CD14-positive monocyte (primary cell): ENCODE data around the gene CCDC13. TPM values are rescaled to one million over a fixed set of nuclear protein-coding genes. Genes with fewer than 3 reads are reported as not detected.

Source experiments
- DNase-seq, 3 donors: peaks; one replicate each; pipeline ENCODE4 v3.0.0-alpha.2; 2011 to 2022
- H2AFZ ChIP-seq: 2 replicates; pipeline ENCODE4 v1.6.0; 2012; ENCODE audit warnings: mild to moderate bottlenecking, low read depth, low read length, inconsistent platforms; ENCODE audit not compliant: insufficient read depth, poor library complexity, severe bottlenecking
- H3K27ac ChIP-seq, 2 donors: 1 replicate in 1 of 2; 2 replicates in 1 of 2; pipeline ENCODE4 v1.5.1; 2012 to 2013; ENCODE audit warnings: low read length in 2 of 2, control low read depth in 1 of 2, inconsistent platforms in 1 of 2, low read depth in 1 of 2, mild to moderate bottlenecking in 1 of 2
- H3K27me3 ChIP-seq, 2 donors: one replicate each; pipeline versions ENCODE4 v1.6.0 to v1.6.1; 2011 to 2013; ENCODE audit warnings: low read length in 2 of 2; ENCODE audit not compliant: control insufficient read depth in 2 of 2, insufficient read depth in 2 of 2
- H3K36me3 ChIP-seq, 2 donors: replicated peaks in 1 of 2; 1 replicate in 1 of 2; 2 replicates in 1 of 2; pipeline versions ENCODE4 v1.5.1 to v1.6.1; 2012 to 2013; ENCODE audit warnings: low read length in 2 of 2, control low read depth in 1 of 2, inconsistent platforms in 1 of 2, mild to moderate bottlenecking in 1 of 2; ENCODE audit not compliant: insufficient read depth in 2 of 2, control insufficient read depth in 1 of 2
- H3K4me1 ChIP-seq, 2 donors: 1 replicate in 1 of 2; 2 replicates in 1 of 2; pipeline versions ENCODE4 v1.5.1 to v1.6.1; 2012 to 2013; ENCODE audit warnings: low read length in 2 of 2, control low read depth in 1 of 2, inconsistent platforms in 1 of 2, mild to moderate bottlenecking in 1 of 2, moderate library complexity in 1 of 2; ENCODE audit not compliant: insufficient read depth in 2 of 2, control insufficient read depth in 1 of 2
- H3K4me2 ChIP-seq: replicated peaks from 2 replicates; pipeline ENCODE3; 2012; ENCODE audit warnings: low read length, moderate library complexity, mild to moderate bottlenecking; ENCODE audit not compliant: poor library complexity, severe bottlenecking; ENCODE audit errors: extremely low read depth
- H3K4me3 ChIP-seq, 3 experiments: fragments of 200-600 bp in 1 of 3; sonication (generic) in 1 of 3; replicated peaks in 1 of 3; 1 replicate in 2 of 3; 2 replicates in 1 of 3; pipeline ENCODE4 v1.5.1; 2011 to 2013; ENCODE audit warnings: low read length in 3 of 3, mild to moderate bottlenecking in 3 of 3, control low read depth in 2 of 3, low read depth in 2 of 3, inconsistent platforms in 1 of 3, moderate library complexity in 1 of 3
- H3K79me2 ChIP-seq: 2 replicates; pipeline ENCODE4 v1.6.0; 2012; ENCODE audit warnings: mild to moderate bottlenecking, control low read depth, inconsistent platforms, low read length, moderate library complexity; ENCODE audit not compliant: insufficient read depth
- H3K9ac ChIP-seq: 2 replicates; pipeline ENCODE4 v1.6.0; 2017; ENCODE audit warnings: low read length, mild to moderate bottlenecking; ENCODE audit not compliant: insufficient read depth, poor library complexity, severe bottlenecking
- H3K9me3 ChIP-seq, 2 donors: replicated peaks in 1 of 2; 1 replicate in 1 of 2; 2 replicates in 1 of 2; pipeline versions ENCODE4 v1.5.1 to v1.6.1; 2012 to 2013; ENCODE audit warnings: low read length in 2 of 2, control low read depth in 1 of 2; ENCODE audit not compliant: control insufficient read depth in 1 of 2, insufficient read depth in 1 of 2
- H4K20me1 ChIP-seq: 2 replicates; pipeline ENCODE4 v1.6.0; 2012; ENCODE audit warnings: mild to moderate bottlenecking, low read length, control low read depth, moderate library complexity; ENCODE audit not compliant: insufficient read depth
- H3K27ac Mint-ChIP-seq, 7 donors: one replicate each; pipeline ENCODE4 v1.8.0; 2020; ENCODE audit warnings: mild to moderate bottlenecking in 7 of 7, mixed read lengths in 7 of 7, moderate library complexity in 6 of 7, inconsistent platforms in 2 of 7
- H3K27me3 Mint-ChIP-seq, 3 donors: one replicate each; pipeline ENCODE4 v1.8.0; 2021 to 2022; ENCODE audit warnings: low read depth in 3 of 3, mild to moderate bottlenecking in 3 of 3, mixed read lengths in 3 of 3, moderate library complexity in 3 of 3, inconsistent platforms in 1 of 3
- H3K36me3 Mint-ChIP-seq, 2 donors: one replicate each; pipeline ENCODE4 v1.8.0; 2020; ENCODE audit warnings: mixed read lengths in 2 of 2, inconsistent platforms in 1 of 2, mild to moderate bottlenecking in 1 of 2
- H3K4me1 Mint-ChIP-seq: one replicate; pipeline ENCODE4 v1.8.0; 2020; ENCODE audit warnings: mild to moderate bottlenecking, mixed read lengths
- H3K4me3 Mint-ChIP-seq, 2 donors: one replicate each; pipeline ENCODE4 v1.8.0; 2020; ENCODE audit warnings: mild to moderate bottlenecking in 2 of 2, mixed read lengths in 2 of 2, moderate library complexity in 1 of 2
- H3K9me3 Mint-ChIP-seq, 7 donors: one replicate each; pipeline ENCODE4 v1.8.0; 2020 to 2022; ENCODE audit warnings: mixed read lengths in 7 of 7, mild to moderate bottlenecking in 6 of 7, moderate library complexity in 6 of 7, inconsistent platforms in 2 of 7
- WGBS: methylation state at CpG from one replicate; pipeline ENCODE4 v1.1.5; 2013; ENCODE audit warnings: missing lambda C conversion rate; ENCODE audit not compliant: insufficient coverage; 5-methylcytosine and 5-hydroxymethylcytosine counted together
- intact Hi-C, 2 donors: fragments of 100-400 bp; cut with micrococcal nuclease; formaldehyde crosslinking; loops; one replicate each; pipeline versions ENCODE4 v1.15.0 to v1.15.1; 2023
- polyA plus RNA-seq, 3 donors: library from polyadenylated mRNA; depleted of rRNA in 1 of 3; unstranded in 2 of 3; stranded (reverse) in 1 of 3; fragments of 300-500 nt in 2 of 3; fragments of >200 nt in 1 of 3; fragmentation: Illumina TruSeq in 2 of 3; gene quantifications; 1 replicate in 2 of 3; 2 replicates in 1 of 3; pipeline ENCODE4 v1.2.3, GENCODE V29; 2012 to 2021
- TF ChIP-seq, protein P1 (sequence below): fragments of 200-600 bp; IDR thresholded peaks from one replicate; pipeline ENCODE4 v1.8.0; 2022; ENCODE audit warnings: antibody characterized with exemption, mild to moderate bottlenecking

CCDC13 gene
- polyA plus RNA-seq, 3 donors, result 0.97 to 2.4 (median 1.8) TPM

DNA sequence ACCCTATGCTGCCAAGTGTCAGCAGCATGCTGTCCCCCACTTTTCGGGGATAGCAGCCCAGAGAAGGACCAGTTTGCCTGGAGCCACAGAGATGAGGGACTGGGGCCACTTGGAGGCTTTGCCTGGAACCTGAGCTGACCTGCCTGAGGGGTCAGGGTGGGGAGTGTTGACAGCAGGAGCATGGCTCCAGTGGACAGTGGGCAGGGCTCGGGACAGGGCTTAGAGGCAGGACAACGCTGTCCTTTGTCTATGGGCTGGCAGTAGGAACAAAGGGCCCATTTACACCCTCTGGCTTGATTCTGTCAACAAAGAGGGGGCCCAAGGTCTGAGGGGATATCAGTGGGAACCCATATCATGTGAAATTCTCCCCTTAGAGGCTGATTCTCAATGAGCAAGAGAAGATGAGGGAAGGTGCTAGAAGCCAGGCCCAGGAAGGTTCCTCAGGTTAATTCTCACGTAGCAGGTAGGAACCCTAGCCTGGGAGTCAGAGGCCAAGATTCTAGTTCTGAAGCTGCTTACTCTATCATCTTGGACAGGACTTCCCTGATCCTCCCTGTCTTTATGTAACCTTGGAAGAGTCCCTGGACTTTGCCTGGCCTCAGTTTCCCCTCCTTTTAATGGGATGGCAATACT lies 40.7 kb downstream of the CCDC13 start:
- Histone ChIP-seq H3K9ac (no peak overlapping the region), H3K79me2 (no peaks in the 10 kb centered on the region), H3K4me1 (no peaks in the 10 kb centered on the region), H4K20me1 (no peaks in the 10 kb centered on the region), H2AFZ (no peak overlapping the region), H3K4me3 (no peak overlapping the region), H3K9me3 (no peaks in the 10 kb centered on the region), H3K4me2 (no peak overlapping the region), H3K27ac (no peak overlapping the region), H3K36me3 (no peaks in the 10 kb centered on the region), H3K27me3 (no peaks in the 10 kb centered on the region)
- WGBS, result 98% methylated on average over 4 of the region's 4 CpGs
- H3K36me3 Mint-ChIP-seq, result no peaks in the 10 kb centered on the region
- TF ChIP-seq, protein P1, sequence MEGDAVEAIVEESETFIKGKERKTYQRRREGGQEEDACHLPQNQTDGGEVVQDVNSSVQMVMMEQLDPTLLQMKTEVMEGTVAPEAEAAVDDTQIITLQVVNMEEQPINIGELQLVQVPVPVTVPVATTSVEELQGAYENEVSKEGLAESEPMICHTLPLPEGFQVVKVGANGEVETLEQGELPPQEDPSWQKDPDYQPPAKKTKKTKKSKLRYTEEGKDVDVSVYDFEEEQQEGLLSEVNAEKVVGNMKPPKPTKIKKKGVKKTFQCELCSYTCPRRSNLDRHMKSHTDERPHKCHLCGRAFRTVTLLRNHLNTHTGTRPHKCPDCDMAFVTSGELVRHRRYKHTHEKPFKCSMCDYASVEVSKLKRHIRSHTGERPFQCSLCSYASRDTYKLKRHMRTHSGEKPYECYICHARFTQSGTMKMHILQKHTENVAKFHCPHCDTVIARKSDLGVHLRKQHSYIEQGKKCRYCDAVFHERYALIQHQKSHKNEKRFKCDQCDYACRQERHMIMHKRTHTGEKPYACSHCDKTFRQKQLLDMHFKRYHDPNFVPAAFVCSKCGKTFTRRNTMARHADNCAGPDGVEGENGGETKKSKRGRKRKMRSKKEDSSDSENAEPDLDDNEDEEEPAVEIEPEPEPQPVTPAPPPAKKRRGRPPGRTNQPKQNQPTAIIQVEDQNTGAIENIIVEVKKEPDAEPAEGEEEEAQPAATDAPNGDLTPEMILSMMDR, result no peak
- H3K4me1 Mint-ChIP-seq, result no peaks in the 10 kb centered on the region
- no peak for DNase-seq
- H3K27ac Mint-ChIP-seq, result peak overlapping the region in 1 of 7 donors; percentile 64
- intact Hi-C loops, result no loop called here
- peaks cover 1 to 9% (median 5%) of the 10 kb centered on the region in 3 donors for H3K27me3 Mint-ChIP-seq
- no peak overlapping the region for H3K4me3 Mint-ChIP-seq
- H3K9me3 Mint-ChIP-seq, result peaks cover 0 to 5% (median 0%) of the 10 kb centered on the region in 7 donors

DNA sequence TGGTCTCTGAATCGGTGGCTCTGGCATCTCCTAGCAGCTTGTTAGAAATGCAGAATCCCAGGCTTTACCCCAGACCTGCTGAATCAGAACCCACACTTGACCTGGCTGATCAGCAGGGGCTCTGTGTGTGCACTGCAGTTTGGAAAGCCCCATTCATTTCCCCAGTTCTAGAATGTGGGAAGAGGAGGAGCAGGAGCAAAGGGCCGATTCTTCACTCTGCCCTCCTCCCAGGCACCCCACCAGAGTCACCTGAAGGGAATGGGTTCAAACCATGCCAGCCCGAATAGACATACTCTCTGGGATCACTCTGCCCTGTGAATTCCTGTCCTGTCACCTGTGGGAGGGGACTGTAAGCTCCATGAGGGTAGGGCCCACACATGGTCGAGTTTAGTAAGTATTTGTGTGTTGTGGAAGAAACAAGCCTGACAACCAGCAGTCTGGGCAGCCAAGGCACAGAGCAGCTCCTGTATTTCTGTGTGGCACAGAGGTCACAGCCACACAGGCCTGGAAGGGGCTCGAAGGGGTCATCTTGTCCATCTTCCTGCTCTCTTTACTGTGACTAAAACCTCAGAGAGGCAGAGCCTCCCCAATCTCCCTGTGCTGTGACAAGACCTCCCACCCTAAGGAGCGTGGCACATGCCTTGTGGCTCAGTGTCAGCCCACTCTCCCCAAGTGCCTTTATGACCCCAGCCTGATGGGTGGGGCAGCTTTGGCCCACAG lies 41.4 kb downstream of the CCDC13 start:
- Histone ChIP-seq H3K27ac (no peak overlapping the region), H3K36me3 (no peaks in the 10 kb centered on the region), H3K9ac (no peak overlapping the region), H3K4me2 (no peak overlapping the region), H2AFZ (no peak overlapping the region), H3K9me3 (no peaks in the 10 kb centered on the region), H3K27me3 (no peaks in the 10 kb centered on the region), H3K4me1 (no peaks in the 10 kb centered on the region), H4K20me1 (no peaks in the 10 kb centered on the region), H3K79me2 (no peaks in the 10 kb centered on the region), H3K4me3 (no peak overlapping the region)
- Mint-ChIP-seq H3K36me3 (no peaks in the 10 kb centered on the region), H3K27me3 (peaks cover 1 to 10% (median 5%) of the 10 kb centered on the region in 3 donors), H3K4me3 (no peak overlapping the region), H3K27ac (peak overlapping the region in 1 of 7 donors; percentile 64), H3K9me3 (peaks cover 0 to 5% (median 0%) of the 10 kb centered on the region in 7 donors), H3K4me1 (no peaks in the 10 kb centered on the region)
- TF ChIP-seq, protein P1, result no peak
- 94% methylated on average over 4 of the region's 6 CpGs for WGBS
- DNase-seq, result no peak
- intact Hi-C loops, result no loop called here
